Stomach (tissue), 9 donors: ENCODE data around the gene PLEKHF1. TPM values are rescaled to one million over a fixed set of nuclear protein-coding genes. Genes with fewer than 3 reads are reported as not detected.

Experiments
- DNase-seq, 2 donors: peaks; one replicate each; pipeline versions ENCODE4 v3.0.0 to v3.0.0-alpha.2; 2013 to 2019
- H3K27ac ChIP-seq, 5 donors: fragments of 200-600 bp in 4 of 5; sonication (generic) in 4 of 5; one replicate each; pipeline ENCODE4 v1.5.1; 2013 to 2019; ENCODE audit warnings: mild to moderate bottlenecking in 1 of 5, moderate library complexity in 1 of 5
- H3K27me3 ChIP-seq, 3 donors: fragments of 200-600 bp; sonication (generic); one replicate each; pipeline ENCODE4 v1.5.1; 2017 to 2019; ENCODE audit warnings: mixed run types in 1 of 3
- H3K36me3 ChIP-seq, 4 donors: fragments of 200-600 bp; sonication (generic); 1 replicate in 3 of 4; 2 replicates in 1 of 4; pipeline ENCODE4 v1.5.1; 2016 to 2019
- H3K4me1 ChIP-seq, 4 donors: fragments of 200-600 bp; sonication (generic); one replicate each; pipeline ENCODE4 v1.5.1; 2016 to 2019
- H3K4me3 ChIP-seq, 4 donors: fragments of 200-600 bp; sonication (generic) in 3 of 4; one replicate each; pipeline ENCODE4 v1.5.1; 2016 to 2019; ENCODE audit warnings: mild to moderate bottlenecking in 1 of 4
- H3K9me3 ChIP-seq, 4 donors: fragments of 200-600 bp; sonication (generic); one replicate each; pipeline ENCODE4 v1.5.1; 2016 to 2019
- EP300 ChIP-seq: sonication (generic); formaldehyde crosslinking; IDR thresholded peaks from one replicate; pipeline ENCODE4 v1.6.1; 2017; ENCODE audit warnings: antibody characterized with exemption
- POLR2A ChIP-seq, 4 donors: fragments of 450-650 bp; IDR thresholded peaks; one replicate each; pipeline ENCODE4 v1.6.1; 2016; ENCODE audit warnings: antibody characterized with exemption in 4 of 4, control low read depth in 2 of 4, mild to moderate bottlenecking in 1 of 4, moderate library complexity in 1 of 4
- POLR2AphosphoS5 ChIP-seq, 3 donors: sonication (generic); formaldehyde crosslinking; IDR thresholded peaks; one replicate each; pipeline ENCODE4 v1.6.1; 2016; ENCODE audit warnings: antibody characterized with exemption in 3 of 3
- WGBS, 5 donors: extraction: QIAGEN DNeasy Blood & Tissue Kit in 3 of 5; methylation state at CpG; one replicate each; pipeline versions ENCODE4 v1.1.5 to v1.1.7; 2013 to 2018; 5-methylcytosine and 5-hydroxymethylcytosine counted together
- intact Hi-C: fragments of 100-400 bp; cut with DNase I; formaldehyde crosslinking; loops from one replicate; pipeline ENCODE4 v1.15.1; 2023; ENCODE audit warnings: low total_unique reads
- polyA plus RNA-seq, 3 donors: library from polyadenylated mRNA; stranded (reverse); fragments of 200-250 nt; gene quantifications; one replicate each; pipeline ENCODE4 v1.2.3, GENCODE V29; 2013
- total RNA-seq, 5 donors: library from RNA; depleted of rRNA; stranded (reverse); fragments of >200 nt; gene quantifications; one replicate each; pipeline versions ENCODE4 v1.1.0 to v1.2.3, GENCODE V29; 2014 to 2016
- TF ChIP-seq, protein P1 (sequence below), 7 experiments: fragments of 450-650 bp in 4 of 7; fragments of 200-600 bp in 3 of 7; sonication (generic) in 3 of 7; IDR thresholded peaks; one replicate each; pipeline ENCODE4 v1.5.1; 2016 to 2019; ENCODE audit warnings: antibody characterized with exemption in 7 of 7, control low read depth in 2 of 7, mild to moderate bottlenecking in 1 of 7
- donor health status: healthy with polysubstance abuse.
- donor health status: Bipolar disorder and iron deficiency.
- donor health status: healthy.

The PLEKHF1 gene
- total and polyA plus RNA-seq, 8 donors, result 1.8 to 13.6 (median 6.4) TPM

GRCh38 chr19:29704562-29705558, 39.6 kb downstream of the PLEKHF1 start:
- 75 to 91% (median 84%) methylated on average over 14 of the region's 14 CpGs for WGBS, 5 donors
- H3K4me3 ChIP-seq, result no peak overlapping the region
- no peaks in the 10 kb centered on the region for H3K27me3 ChIP-seq
- intact Hi-C loops, result no loop called here
- H3K27ac ChIP-seq, result no peak overlapping the region
- TF ChIP-seq POLR2A (IDR thresholded peaks at IDR 0.05), result no peak
- TF ChIP-seq EP300, result no peak
- TF ChIP-seq POLR2AphosphoS5 (IDR thresholded peaks at IDR 0.05), result no peak
- TF ChIP-seq, protein P1, sequence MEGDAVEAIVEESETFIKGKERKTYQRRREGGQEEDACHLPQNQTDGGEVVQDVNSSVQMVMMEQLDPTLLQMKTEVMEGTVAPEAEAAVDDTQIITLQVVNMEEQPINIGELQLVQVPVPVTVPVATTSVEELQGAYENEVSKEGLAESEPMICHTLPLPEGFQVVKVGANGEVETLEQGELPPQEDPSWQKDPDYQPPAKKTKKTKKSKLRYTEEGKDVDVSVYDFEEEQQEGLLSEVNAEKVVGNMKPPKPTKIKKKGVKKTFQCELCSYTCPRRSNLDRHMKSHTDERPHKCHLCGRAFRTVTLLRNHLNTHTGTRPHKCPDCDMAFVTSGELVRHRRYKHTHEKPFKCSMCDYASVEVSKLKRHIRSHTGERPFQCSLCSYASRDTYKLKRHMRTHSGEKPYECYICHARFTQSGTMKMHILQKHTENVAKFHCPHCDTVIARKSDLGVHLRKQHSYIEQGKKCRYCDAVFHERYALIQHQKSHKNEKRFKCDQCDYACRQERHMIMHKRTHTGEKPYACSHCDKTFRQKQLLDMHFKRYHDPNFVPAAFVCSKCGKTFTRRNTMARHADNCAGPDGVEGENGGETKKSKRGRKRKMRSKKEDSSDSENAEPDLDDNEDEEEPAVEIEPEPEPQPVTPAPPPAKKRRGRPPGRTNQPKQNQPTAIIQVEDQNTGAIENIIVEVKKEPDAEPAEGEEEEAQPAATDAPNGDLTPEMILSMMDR (IDR thresholded peaks at IDR 0.05), result no peak
- H3K4me1 ChIP-seq, result peaks cover 0 to 9% (median 6%) of the 10 kb centered on the region in 4 donors
- H3K36me3 ChIP-seq, result peaks cover 16 to 76% (median 72%) of the 10 kb centered on the region in 4 donors
- H3K9me3 ChIP-seq, result no peaks in the 10 kb centered on the region
- DNase-seq, result no peak

DNA sequence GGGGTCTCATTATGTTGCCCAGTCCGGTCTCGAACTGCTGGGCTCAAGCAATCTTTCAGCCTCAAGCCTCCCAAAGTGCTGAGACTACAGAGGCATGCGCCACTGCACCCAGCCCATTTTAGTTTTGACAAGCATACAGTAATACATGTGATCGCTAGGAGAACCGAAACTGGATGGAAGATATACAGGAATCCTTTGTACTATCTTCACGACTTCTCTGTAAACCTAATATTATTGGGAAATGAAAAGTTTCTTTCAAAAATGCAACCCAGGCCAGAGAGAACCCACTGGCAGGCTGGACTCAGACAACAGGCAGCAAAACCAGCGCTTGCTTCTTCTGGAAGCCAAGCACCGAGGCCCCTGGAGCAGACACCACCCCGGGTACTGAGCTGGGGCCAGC, 40.4 kb downstream of the PLEKHF1 start:
- TF ChIP-seq EP300 (no peak), POLR2A (IDR thresholded peaks at IDR 0.05) (no peak), POLR2AphosphoS5 (IDR thresholded peaks at IDR 0.05) (no peak)
- TF ChIP-seq, protein P1 (IDR thresholded peaks at IDR 0.05), result no peak
- H3K9me3 ChIP-seq, result no peaks in the 10 kb centered on the region
- no peaks in the 10 kb centered on the region for H3K27me3 ChIP-seq
- DNase-seq, result no peak
- H3K27ac ChIP-seq, result no peak overlapping the region
- peaks cover 16 to 75% (median 72%) of the 10 kb centered on the region in 4 donors for H3K36me3 ChIP-seq
- peaks cover 0 to 17% (median 9%) of the 10 kb centered on the region in 4 donors for H3K4me1 ChIP-seq
- WGBS, 5 donors, result 83 to 95% (median 92%) methylated on average over 9 of the region's 9 CpGs
- intact Hi-C loops, result no loop called here
- H3K4me3 ChIP-seq, result no peak overlapping the region

DNA sequence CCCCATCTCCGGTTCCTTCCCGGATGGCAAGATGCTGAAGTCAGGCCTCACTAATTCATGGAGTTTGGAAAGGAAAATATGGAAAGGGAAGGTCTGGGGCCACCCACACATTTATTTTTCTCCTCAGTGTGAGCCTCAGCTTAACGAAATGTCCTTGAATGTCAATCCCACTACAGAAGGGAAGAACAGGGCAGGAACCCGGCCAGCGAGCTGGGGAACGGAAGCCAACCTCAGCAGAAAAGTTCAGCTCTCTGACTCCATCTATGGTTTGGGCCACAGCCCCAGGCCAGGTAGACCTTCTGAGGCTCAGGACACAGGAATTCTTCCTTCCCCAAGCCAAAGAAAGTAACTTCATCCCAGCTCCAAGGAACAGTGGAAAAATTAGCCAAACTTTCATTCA, 41.4 kb downstream of the PLEKHF1 start:
- H3K4me3 ChIP-seq, result no peak overlapping the region
- intact Hi-C loops, result no loop called here

More for the DNA sequence above, 41.4 kb downstream of the PLEKHF1 start:
- H3K4me1 ChIP-seq, result peaks cover 0 to 26% (median 12%) of the 10 kb centered on the region in 4 donors
- peaks cover 16 to 69% (median 67%) of the 10 kb centered on the region in 4 donors for H3K36me3 ChIP-seq
- H3K27me3 ChIP-seq, result no peaks in the 10 kb centered on the region
- H3K9me3 ChIP-seq, result no peaks in the 10 kb centered on the region
- no peak for DNase-seq
- no peak overlapping the region for H3K27ac ChIP-seq
- 85 to 92% (median 91%) methylated on average over 6 of the region's 6 CpGs for WGBS, 5 donors
- TF ChIP-seq POLR2AphosphoS5 (IDR thresholded peaks at IDR 0.05) (no peak), EP300 (no peak), POLR2A (IDR thresholded peaks at IDR 0.05) (no peak)
- TF ChIP-seq, protein P1 (IDR thresholded peaks at IDR 0.05), result no peak
